Liver (tissue), 3 donors: ENCODE data around the gene NCAM1.

Experiments
- EGR1 ChIP-seq, 2 donors: IDR thresholded peaks; 2 replicates each; pipeline ENCODE4 v1.6.1; 2016 to 2018; ENCODE audit warnings: antibody characterized with exemption in 2 of 2, low read depth in 2 of 2
- HNF4G ChIP-seq: IDR thresholded peaks from 2 replicates; pipeline ENCODE4 v1.6.1; 2016; ENCODE audit warnings: antibody characterized with exemption
- RAD21 ChIP-seq, 2 donors: IDR thresholded peaks; 2 replicates each; pipeline ENCODE4 v1.6.1; 2016; ENCODE audit warnings: antibody characterized with exemption in 2 of 2, mild to moderate bottlenecking in 2 of 2
- SP1 ChIP-seq: IDR thresholded peaks from 2 replicates; pipeline ENCODE4 v1.6.1; 2018; ENCODE audit warnings: antibody characterized with exemption, mild to moderate bottlenecking
- TAF1 ChIP-seq: conservative IDR thresholded peaks from 2 replicates; pipeline ENCODE4 v1.6.1; 2016; ENCODE audit warnings: antibody characterized with exemption, mild to moderate bottlenecking
- YY1 ChIP-seq: IDR thresholded peaks from 2 replicates; pipeline ENCODE4 v1.6.1; 2016; ENCODE audit warnings: antibody characterized with exemption, mild to moderate bottlenecking
- TF ChIP-seq, protein P1 (sequence below): IDR thresholded peaks from 2 replicates; pipeline ENCODE4 v1.6.1; 2016; ENCODE audit warnings: antibody characterized with exemption, mild to moderate bottlenecking
- TF ChIP-seq, protein P2 (sequence below): fragments of 150-350 bp; IDR thresholded peaks from 2 replicates; pipeline ENCODE4 v1.5.1; 2017; ENCODE audit warnings: improper control_type of control experiment, low read depth, low read length; ENCODE audit not compliant: missing input control
- TF ChIP-seq, protein P3 (sequence below): IDR thresholded peaks from 2 replicates; pipeline ENCODE4 v1.6.1; 2016; ENCODE audit warnings: antibody characterized with exemption
- TF ChIP-seq, protein P4 (sequence below): IDR thresholded peaks from 2 replicates; pipeline ENCODE4 v1.6.1; 2016; ENCODE audit warnings: antibody characterized with exemption
- TF ChIP-seq, protein P5 (sequence below): IDR thresholded peaks from 2 replicates; pipeline ENCODE4 v1.6.1; 2016; ENCODE audit warnings: antibody characterized with exemption
- donor health status: healthy.
- donor health status: healthy.

GRCh38 chr11:113176599-113177360 is 215.6 kb downstream of the NCAM1 start:
- TF ChIP-seq, protein P1, sequence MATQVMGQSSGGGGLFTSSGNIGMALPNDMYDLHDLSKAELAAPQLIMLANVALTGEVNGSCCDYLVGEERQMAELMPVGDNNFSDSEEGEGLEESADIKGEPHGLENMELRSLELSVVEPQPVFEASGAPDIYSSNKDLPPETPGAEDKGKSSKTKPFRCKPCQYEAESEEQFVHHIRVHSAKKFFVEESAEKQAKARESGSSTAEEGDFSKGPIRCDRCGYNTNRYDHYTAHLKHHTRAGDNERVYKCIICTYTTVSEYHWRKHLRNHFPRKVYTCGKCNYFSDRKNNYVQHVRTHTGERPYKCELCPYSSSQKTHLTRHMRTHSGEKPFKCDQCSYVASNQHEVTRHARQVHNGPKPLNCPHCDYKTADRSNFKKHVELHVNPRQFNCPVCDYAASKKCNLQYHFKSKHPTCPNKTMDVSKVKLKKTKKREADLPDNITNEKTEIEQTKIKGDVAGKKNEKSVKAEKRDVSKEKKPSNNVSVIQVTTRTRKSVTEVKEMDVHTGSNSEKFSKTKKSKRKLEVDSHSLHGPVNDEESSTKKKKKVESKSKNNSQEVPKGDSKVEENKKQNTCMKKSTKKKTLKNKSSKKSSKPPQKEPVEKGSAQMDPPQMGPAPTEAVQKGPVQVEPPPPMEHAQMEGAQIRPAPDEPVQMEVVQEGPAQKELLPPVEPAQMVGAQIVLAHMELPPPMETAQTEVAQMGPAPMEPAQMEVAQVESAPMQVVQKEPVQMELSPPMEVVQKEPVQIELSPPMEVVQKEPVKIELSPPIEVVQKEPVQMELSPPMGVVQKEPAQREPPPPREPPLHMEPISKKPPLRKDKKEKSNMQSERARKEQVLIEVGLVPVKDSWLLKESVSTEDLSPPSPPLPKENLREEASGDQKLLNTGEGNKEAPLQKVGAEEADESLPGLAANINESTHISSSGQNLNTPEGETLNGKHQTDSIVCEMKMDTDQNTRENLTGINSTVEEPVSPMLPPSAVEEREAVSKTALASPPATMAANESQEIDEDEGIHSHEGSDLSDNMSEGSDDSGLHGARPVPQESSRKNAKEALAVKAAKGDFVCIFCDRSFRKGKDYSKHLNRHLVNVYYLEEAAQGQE: no peak
- TF ChIP-seq, protein P2, sequence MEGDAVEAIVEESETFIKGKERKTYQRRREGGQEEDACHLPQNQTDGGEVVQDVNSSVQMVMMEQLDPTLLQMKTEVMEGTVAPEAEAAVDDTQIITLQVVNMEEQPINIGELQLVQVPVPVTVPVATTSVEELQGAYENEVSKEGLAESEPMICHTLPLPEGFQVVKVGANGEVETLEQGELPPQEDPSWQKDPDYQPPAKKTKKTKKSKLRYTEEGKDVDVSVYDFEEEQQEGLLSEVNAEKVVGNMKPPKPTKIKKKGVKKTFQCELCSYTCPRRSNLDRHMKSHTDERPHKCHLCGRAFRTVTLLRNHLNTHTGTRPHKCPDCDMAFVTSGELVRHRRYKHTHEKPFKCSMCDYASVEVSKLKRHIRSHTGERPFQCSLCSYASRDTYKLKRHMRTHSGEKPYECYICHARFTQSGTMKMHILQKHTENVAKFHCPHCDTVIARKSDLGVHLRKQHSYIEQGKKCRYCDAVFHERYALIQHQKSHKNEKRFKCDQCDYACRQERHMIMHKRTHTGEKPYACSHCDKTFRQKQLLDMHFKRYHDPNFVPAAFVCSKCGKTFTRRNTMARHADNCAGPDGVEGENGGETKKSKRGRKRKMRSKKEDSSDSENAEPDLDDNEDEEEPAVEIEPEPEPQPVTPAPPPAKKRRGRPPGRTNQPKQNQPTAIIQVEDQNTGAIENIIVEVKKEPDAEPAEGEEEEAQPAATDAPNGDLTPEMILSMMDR: no peak
- no peak for TF ChIP-seq YY1
- TF ChIP-seq, protein P3, sequence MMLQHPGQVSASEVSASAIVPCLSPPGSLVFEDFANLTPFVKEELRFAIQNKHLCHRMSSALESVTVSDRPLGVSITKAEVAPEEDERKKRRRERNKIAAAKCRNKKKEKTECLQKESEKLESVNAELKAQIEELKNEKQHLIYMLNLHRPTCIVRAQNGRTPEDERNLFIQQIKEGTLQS: no peak
- TF ChIP-seq RAD21 (IDR thresholded peaks at IDR 0.05): no peak
- no peak for TF ChIP-seq EGR1 (IDR thresholded peaks at IDR 0.05; ENCODE audit: low read depth in 2 of 2)
- TF ChIP-seq, protein P4, sequence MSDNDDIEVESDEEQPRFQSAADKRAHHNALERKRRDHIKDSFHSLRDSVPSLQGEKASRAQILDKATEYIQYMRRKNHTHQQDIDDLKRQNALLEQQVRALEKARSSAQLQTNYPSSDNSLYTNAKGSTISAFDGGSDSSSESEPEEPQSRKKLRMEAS: no peak
- TF ChIP-seq, protein P5, sequence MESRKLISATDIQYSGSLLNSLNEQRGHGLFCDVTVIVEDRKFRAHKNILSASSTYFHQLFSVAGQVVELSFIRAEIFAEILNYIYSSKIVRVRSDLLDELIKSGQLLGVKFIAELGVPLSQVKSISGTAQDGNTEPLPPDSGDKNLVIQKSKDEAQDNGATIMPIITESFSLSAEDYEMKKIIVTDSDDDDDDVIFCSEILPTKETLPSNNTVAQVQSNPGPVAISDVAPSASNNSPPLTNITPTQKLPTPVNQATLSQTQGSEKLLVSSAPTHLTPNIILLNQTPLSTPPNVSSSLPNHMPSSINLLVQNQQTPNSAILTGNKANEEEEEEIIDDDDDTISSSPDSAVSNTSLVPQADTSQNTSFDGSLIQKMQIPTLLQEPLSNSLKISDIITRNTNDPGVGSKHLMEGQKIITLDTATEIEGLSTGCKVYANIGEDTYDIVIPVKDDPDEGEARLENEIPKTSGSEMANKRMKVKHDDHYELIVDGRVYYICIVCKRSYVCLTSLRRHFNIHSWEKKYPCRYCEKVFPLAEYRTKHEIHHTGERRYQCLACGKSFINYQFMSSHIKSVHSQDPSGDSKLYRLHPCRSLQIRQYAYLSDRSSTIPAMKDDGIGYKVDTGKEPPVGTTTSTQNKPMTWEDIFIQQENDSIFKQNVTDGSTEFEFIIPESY: no peak
- TF ChIP-seq HNF4G: no peak
- TF ChIP-seq SP1: no peak
- TF ChIP-seq TAF1: no peak
